PFSK-1 (cell line): ENCODE results near the gene IDI2.

Source experiments
- FOXP2 ChIP-seq: optimal IDR thresholded peaks from 2 replicates; pipeline ENCODE3; 2011; ENCODE audit warnings: borderline replicate concordance, control low read depth, inconsistent platforms; ENCODE audit not compliant: insufficient read depth; ENCODE audit errors: extremely low read length, extremely low read depth
- POLR2AphosphoS5 ChIP-seq: IDR thresholded peaks from 2 replicates; pipeline ENCODE4 v1.6.1; 2012; ENCODE audit warnings: low read depth, mild to moderate bottlenecking, control low read depth, low read length, moderate library complexity
- REST ChIP-seq, 2 experiments: IDR thresholded peaks; 2 replicates each; pipeline versions ENCODE4 v1.6.1 to v1.8.0; 2011 to 2012; ENCODE audit warnings: low read depth in 2 of 2, low read length in 2 of 2, control low read depth in 1 of 2, inconsistent platforms in 1 of 2, mild to moderate bottlenecking in 1 of 2, moderate library complexity in 1 of 2; ENCODE audit not compliant: insufficient read depth in 1 of 2
- SIN3A ChIP-seq: IDR thresholded peaks from 2 replicates; pipeline ENCODE4 v1.6.1; 2012; ENCODE audit warnings: mild to moderate bottlenecking, low read length, moderate library complexity, borderline replicate concordance; ENCODE audit not compliant: insufficient read depth
- TAF1 ChIP-seq: IDR thresholded peaks from 2 replicates; pipeline ENCODE4 v1.6.1; 2012; ENCODE audit warnings: low read length, control low read depth, borderline replicate concordance; ENCODE audit not compliant: insufficient read depth

The IDI2 gene

GRCh38 chr10:1037098-1037497, 11.4 kb upstream of the IDI2 start:
- no peak for TF ChIP-seq POLR2AphosphoS5
- TF ChIP-seq FOXP2: no peak
- no peak for TF ChIP-seq SIN3A
- no peak for TF ChIP-seq REST (IDR thresholded peaks at IDR 0.05; ENCODE audit: insufficient read depth in 1 of 2, low read depth in 2 of 2, low read length in 2 of 2)
- no peak for TF ChIP-seq TAF1

DNA sequence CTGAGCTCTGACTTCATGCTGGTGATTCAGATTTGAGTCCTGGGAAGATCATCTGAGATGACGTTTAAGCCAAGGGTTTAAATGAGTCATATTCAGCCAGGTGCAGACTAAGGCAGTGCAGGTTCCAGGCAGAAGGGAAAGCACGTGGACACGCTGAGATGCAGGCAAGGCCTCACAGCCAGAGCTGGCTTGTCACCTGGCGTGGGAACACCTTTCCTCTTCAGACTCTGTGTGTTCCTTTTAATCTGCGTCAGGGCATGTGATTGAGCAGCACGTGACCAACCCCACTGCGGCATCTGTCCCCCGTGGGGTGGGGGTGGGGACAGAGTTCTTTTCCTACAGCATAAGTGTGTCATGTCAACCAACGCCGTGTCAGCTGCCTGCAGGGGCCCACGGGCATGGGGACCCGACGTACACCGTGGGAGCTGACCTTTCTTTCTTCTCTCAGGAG, 10.7 kb upstream of the IDI2 start:
- TF ChIP-seq REST (IDR thresholded peaks at IDR 0.05; ENCODE audit: insufficient read depth in 1 of 2, low read depth in 2 of 2, low read length in 2 of 2): no peak
- no peak for TF ChIP-seq TAF1
- TF ChIP-seq SIN3A: no peak
- no peak for TF ChIP-seq FOXP2
- no peak for TF ChIP-seq POLR2AphosphoS5

GRCh38 chr10:1035201-1035600, 9.5 kb upstream of the IDI2 start:
- TF ChIP-seq REST (IDR thresholded peaks at IDR 0.05; ENCODE audit: insufficient read depth in 1 of 2, low read depth in 2 of 2, low read length in 2 of 2): no peak
- TF ChIP-seq POLR2AphosphoS5: no peak
- TF ChIP-seq FOXP2: no peak
- TF ChIP-seq SIN3A: no peak
- TF ChIP-seq TAF1: no peak

DNA sequence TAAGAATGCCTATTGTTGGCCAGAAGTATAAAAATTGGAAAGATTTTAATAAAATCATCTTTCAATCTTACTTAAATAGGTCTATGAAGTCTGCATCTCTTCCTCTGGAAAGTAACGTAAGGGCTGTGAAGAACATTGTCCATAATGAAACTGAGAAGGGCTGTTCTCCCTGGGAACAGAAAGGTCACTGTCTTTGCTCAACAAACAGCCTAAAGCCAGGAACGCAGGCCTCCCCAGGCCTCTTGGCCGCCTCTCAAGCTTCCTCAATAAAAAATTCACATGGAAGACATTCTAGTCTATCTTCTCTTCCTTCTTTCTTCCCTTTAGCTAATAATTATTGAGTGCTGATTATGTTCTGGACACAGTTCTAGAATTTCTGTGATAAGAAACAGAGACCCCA, 9.1 kb upstream of the IDI2 start:
- no peak for TF ChIP-seq POLR2AphosphoS5
- no peak for TF ChIP-seq TAF1
- no peak for TF ChIP-seq SIN3A
- TF ChIP-seq FOXP2: no peak
- no peak for TF ChIP-seq REST (IDR thresholded peaks at IDR 0.05; ENCODE audit: insufficient read depth in 1 of 2, low read depth in 2 of 2, low read length in 2 of 2)

GRCh38 chr10:1033601-1034000, 7.9 kb upstream of the IDI2 start:
- TF ChIP-seq SIN3A (no peak), POLR2AphosphoS5 (no peak), TAF1 (no peak), FOXP2 (no peak), REST (IDR thresholded peaks at IDR 0.05; ENCODE audit: insufficient read depth in 1 of 2, low read depth in 2 of 2, low read length in 2 of 2) (no peak)
